A673 (cell line): ENCODE measurements around the gene RAP1GDS1. TPM values are rescaled to one million over a fixed set of nuclear protein-coding genes. Genes with fewer than 3 reads are reported as not detected.
"Not testable (repeated sequence)": the region's sequence is repeated elsewhere in the genome, so short reads cannot be mapped to it uniquely, and the experiment has no call there.

Source experiments
- BruUV-seq: library from RNA; stranded (reverse); fragments of 400-500 nt; replicated peaks from 2 replicates; lab custom pipeline; 2021; lab: Mats Ljungman, UMichigan
- CTCF ChIA-PET: fragments of 300-600 bp; sonication (Branson Sonifier 250); formaldehyde crosslinking; loops from one replicate; lab custom pipeline; 2022; ENCODE audit warnings: antibody characterized with exemption; lab: Charles Lee
- POLR2A ChIA-PET: fragments of 300-600 bp; sonication (Branson Sonifier 250); formaldehyde crosslinking; loops from one replicate; lab custom pipeline; 2022; ENCODE audit warnings: antibody characterized with exemption; ENCODE audit not compliant: low non-redundant PET; lab: Charles Lee
- DNase-seq: peaks from one replicate; pipeline ENCODE4 v3.0.0-alpha.2; 2015; ENCODE audit warnings: low spot score
- H3K27ac ChIP-seq: fragments of 200-600 bp; sonication (generic); 2 replicates; pipeline ENCODE4 v1.5.1; 2016; ENCODE audit warnings: mixed run types, low read depth, mild to moderate bottlenecking, mixed read lengths, antibody characterized with exemption, low read length; ENCODE audit not compliant: poor library complexity, severe bottlenecking
- H3K27me3 ChIP-seq: fragments of 200-600 bp; sonication (generic); replicated peaks from 2 replicates; pipeline ENCODE4 v1.6.1; 2017; ENCODE audit warnings: mixed run types, low read depth, mild to moderate bottlenecking, mixed read lengths, antibody characterized with exemption, low read length; ENCODE audit not compliant: insufficient read depth, poor library complexity
- H3K36me3 ChIP-seq: fragments of 200-600 bp; sonication (generic); 2 replicates; pipeline ENCODE4 v1.6.1; 2016; ENCODE audit warnings: mixed run types, mild to moderate bottlenecking, mixed read lengths, antibody characterized with exemption, low read length; ENCODE audit not compliant: insufficient read depth, poor library complexity, severe bottlenecking
- H3K4me1 ChIP-seq: fragments of 200-600 bp; sonication (generic); 2 replicates; pipeline ENCODE4 v1.6.1; 2017; ENCODE audit warnings: mixed run types, mild to moderate bottlenecking, mixed read lengths, antibody characterized with exemption, low read length; ENCODE audit not compliant: insufficient read depth, poor library complexity, severe bottlenecking
- H3K4me3 ChIP-seq: fragments of 200-600 bp; sonication (generic); 2 replicates; pipeline ENCODE4 v1.5.1; 2016; ENCODE audit warnings: low read depth, mixed run types, mild to moderate bottlenecking, mixed read lengths, low read length; ENCODE audit not compliant: poor library complexity, severe bottlenecking
- H3K9me3 ChIP-seq: fragments of 200-600 bp; sonication (generic); 2 replicates; pipeline ENCODE4 v1.6.1; 2016; ENCODE audit warnings: mixed run types, low read depth, mild to moderate bottlenecking, mixed read lengths, antibody characterized with exemption, low read length; ENCODE audit not compliant: poor library complexity, severe bottlenecking
- CTCF ChIP-seq: fragments of 300-800, 200-600 bp; sonication (generic); conservative IDR thresholded peaks from 2 replicates; pipeline ENCODE4 v1.5.1; 2017; ENCODE audit warnings: low read depth, mild to moderate bottlenecking, antibody characterized with exemption, low read length, moderate library complexity, mixed read lengths
- EZH2 ChIP-seq: fragments of 200-600 bp; sonication (generic); IDR thresholded peaks from 2 replicates; pipeline ENCODE4 v1.6.1; 2017; ENCODE audit warnings: borderline replicate concordance, low read depth, mild to moderate bottlenecking, mixed read lengths, antibody characterized with exemption, low read length; ENCODE audit not compliant: poor library complexity, severe bottlenecking
- intact Hi-C: fragments of 100-400 bp; cut with micrococcal nuclease; formaldehyde crosslinking; loops from one replicate; pipeline ENCODE4 v1.10.0; 2022; ENCODE audit not compliant: unreplicated experiment
- total RNA-seq: library from RNA; stranded (reverse); gene quantifications from 2 replicates; pipeline ENCODE4 v1.2.3, GENCODE V29; 2021

The RAP1GDS1 gene
- total RNA-seq, 1 experiment from 2014 or later: 44.5 TPM

GRCh38 chr4:98406819-98407218 lies 145.6 kb downstream of the RAP1GDS1 start:
- Histone ChIP-seq H3K36me3 (no peaks in the 10 kb centered on the region), H3K9me3 (no peaks in the 10 kb centered on the region), H3K4me3 (no peak overlapping the region), H3K27me3 (no peaks in the 10 kb centered on the region), H3K4me1 (no peaks in the 10 kb centered on the region), H3K27ac (no peak overlapping the region)
- intact Hi-C loops: no loop called here
- TF ChIP-seq CTCF (no peak), EZH2 (no peak)
- DNase-seq: no peak
- ChIA-PET CTCF (no interaction called here), POLR2A (no interaction called here)
- BruUV-seq: no TSS peak

DNA sequence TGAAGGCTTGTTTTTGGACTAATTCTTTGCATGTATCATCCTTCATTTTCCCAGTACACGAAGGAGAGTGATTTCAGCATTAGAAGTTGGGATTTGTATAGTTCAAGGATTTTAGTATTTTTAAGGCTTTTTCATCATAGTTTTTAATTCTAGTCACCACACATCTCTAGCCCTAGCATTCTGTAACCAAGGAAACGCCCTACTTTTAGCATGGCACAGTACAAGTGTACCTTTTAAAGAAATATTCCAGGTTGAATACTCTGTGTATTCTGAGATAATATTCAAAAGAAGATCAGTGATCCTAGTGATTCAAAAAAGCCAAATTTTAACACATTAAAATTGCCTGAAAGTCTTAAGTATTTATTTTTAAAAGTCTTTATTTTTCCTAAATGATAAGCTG lies 150.5 kb downstream of the RAP1GDS1 start:
- H3K27me3 ChIP-seq: no peaks in the 10 kb centered on the region
- no peaks in the 10 kb centered on the region for H3K4me1 ChIP-seq
- no peaks in the 10 kb centered on the region for H3K36me3 ChIP-seq
- TF ChIP-seq EZH2 (no peak), CTCF (no peak)
- ChIA-PET POLR2A (no interaction called here), CTCF (no interaction called here)
- intact Hi-C loops: no loop called here
- H3K9me3 ChIP-seq: no peaks in the 10 kb centered on the region
- BruUV-seq: no TSS peak
- H3K27ac ChIP-seq: no peak overlapping the region
- no peak overlapping the region for H3K4me3 ChIP-seq
- no peak for DNase-seq

GRCh38 chr4:98416844-98417243 lies 155.7 kb downstream of the RAP1GDS1 start:
- Histone ChIP-seq H3K36me3 (no peaks in the 10 kb centered on the region), H3K4me1 (no peaks in the 10 kb centered on the region), H3K27ac (no peak overlapping the region), H3K27me3 (no peaks in the 10 kb centered on the region), H3K4me3 (no peak overlapping the region), H3K9me3 (no peaks in the 10 kb centered on the region)
- DNase-seq: no peak
- CTCF ChIA-PET: no interaction called here
- no TSS peak for BruUV-seq
- TF ChIP-seq EZH2: no peak
- POLR2A ChIA-PET: no interaction called here
- intact Hi-C loops: no loop called here

- H3K27ac ChIP-seq, POLR2A ChIA-PET, CTCF ChIA-PET, H3K4me3 ChIP-seq, intact Hi-C loops, H3K9me3 ChIP-seq, BruUV-seq, H3K4me1 ChIP-seq, DNase-seq, H3K27me3 ChIP-seq, H3K36me3 ChIP-seq: not testable (repeated sequence)
Observed at GRCh38 chr4:98420151-98420550, 159.0 kb downstream of the RAP1GDS1 start.
